H1 (cell line): ENCODE measurements around the gene KAZALD1. TPM values are rescaled to one million over a fixed set of nuclear protein-coding genes. Genes with fewer than 3 reads are reported as not detected.

Source experiments
- CTCF ChIA-PET: fragments of 300-600 bp; sonication (Branson Sonifier 250); formaldehyde crosslinking; loops from one replicate; lab custom pipeline; 2021; ENCODE audit not compliant: partially characterized antibody; lab: Charles Lee
- POLR2A ChIA-PET: fragments of 300-600 bp; sonication (Branson Sonifier 250); formaldehyde crosslinking; loops from one replicate; lab custom pipeline; 2021; ENCODE audit warnings: inconsistent platforms; ENCODE audit not compliant: partially characterized antibody; lab: Charles Lee
- DNase-seq, 2 experiments: peaks; one replicate each; pipeline versions ENCODE4 v3.0.0 to v3.0.0-alpha.2; 2010 to 2022; ENCODE audit warnings: low spot score in 2 of 2, low read depth in 1 of 2, mixed read lengths in 1 of 2
- FAIRE-seq: peaks from 2 replicates; lab custom pipeline; 2011; peaks lifted over from hg19 to GRCh38; lab: Jason Lieb, UNC
- H2AFZ ChIP-seq: 2 replicates; pipeline ENCODE4 v1.8.1; 2012; ENCODE audit warnings: low read length, inconsistent platforms
- H2AK5ac ChIP-seq: 2 replicates; pipeline ENCODE4 v1.6.1; 2013; ENCODE audit warnings: low read depth, low read length
- H2BK120ac ChIP-seq: replicated peaks from 2 replicates; pipeline ENCODE3; 2013; ENCODE audit warnings: low read depth, low read length, inconsistent platforms
- H2BK12ac ChIP-seq: 2 replicates; pipeline ENCODE4 v1.6.1; 2013; ENCODE audit warnings: low read depth, low read length
- H2BK15ac ChIP-seq: 2 replicates; pipeline ENCODE4 v1.6.1; 2013; ENCODE audit warnings: low read length
- H2BK20ac ChIP-seq: 2 replicates; pipeline ENCODE4 v1.6.1; 2013; ENCODE audit warnings: low read length
- H2BK5ac ChIP-seq: 2 replicates; pipeline ENCODE4 v1.6.1; 2013; ENCODE audit warnings: low read depth, low read length
- H3K14ac ChIP-seq: 2 replicates; pipeline ENCODE4 v1.6.1; 2013; ENCODE audit warnings: inconsistent platforms; ENCODE audit not compliant: insufficient read length
- H3K18ac ChIP-seq: 2 replicates; pipeline ENCODE4 v1.6.1; 2013; ENCODE audit warnings: low read length; ENCODE audit errors: extremely low read depth
- H3K23ac ChIP-seq: 2 replicates; pipeline ENCODE4 v1.6.1; 2013; ENCODE audit warnings: inconsistent platforms; ENCODE audit not compliant: insufficient read length
- H3K23me2 ChIP-seq: 2 replicates; pipeline ENCODE4 v1.6.1; 2013; ENCODE audit warnings: low read depth, low read length
- H3K27ac ChIP-seq: 2 replicates; pipeline ENCODE4 v1.6.1; 2011; ENCODE audit warnings: low read depth, low read length, inconsistent platforms
- H3K27me3 ChIP-seq, 4 experiments: replicated peaks in 1 of 4; 1 replicate in 1 of 4; 2 replicates in 3 of 4; pipeline versions ENCODE4 v1.6.1 to v1.8.1; 2011 to 2013; ENCODE audit warnings: low read length in 3 of 4, mild to moderate bottlenecking in 3 of 4, inconsistent platforms in 2 of 4, mixed read lengths in 2 of 4, moderate library complexity in 1 of 4; ENCODE audit not compliant: control insufficient read depth in 3 of 4, insufficient read depth in 3 of 4; ENCODE audit errors: extremely low read depth in 1 of 4
- H3K36me3 ChIP-seq, 4 experiments: 2 replicates each; pipeline versions ENCODE4 v1.6.1 to v1.8.1; 2011 to 2013; ENCODE audit warnings: mild to moderate bottlenecking in 4 of 4, low read length in 3 of 4, moderate library complexity in 2 of 4, control low read depth in 1 of 4, inconsistent platforms in 1 of 4; ENCODE audit not compliant: insufficient read depth in 4 of 4, control insufficient read depth in 2 of 4
- H3K4ac ChIP-seq: replicated peaks from 2 replicates; pipeline ENCODE3; 2013; ENCODE audit warnings: low read length, low read depth, mixed read lengths, inconsistent platforms; ENCODE audit not compliant: insufficient read length
- H3K4me1 ChIP-seq, 4 experiments: replicated peaks in 1 of 4; 1 replicate in 1 of 4; 2 replicates in 3 of 4; pipeline versions ENCODE4 v1.6.1 to v1.8.1; 2011 to 2013; ENCODE audit warnings: low read length in 3 of 4, inconsistent platforms in 2 of 4, mixed read lengths in 1 of 4; ENCODE audit not compliant: insufficient read depth in 4 of 4, control insufficient read depth in 3 of 4
- H3K4me2 ChIP-seq, 2 experiments: 2 replicates each; pipeline versions ENCODE4 v1.6.1 to v1.8.1; 2011 to 2013; ENCODE audit warnings: low read depth in 2 of 2, low read length in 2 of 2, control low read depth in 1 of 2, inconsistent platforms in 1 of 2, mild to moderate bottlenecking in 1 of 2; ENCODE audit not compliant: insufficient read depth in 1 of 2
- H3K4me3 ChIP-seq, 4 experiments: fragments of 200-600, 300-600 bp in 1 of 4; sonication (generic), shearing (Covaris generic), sonication (Bioruptor Twin) in 1 of 4; 2 replicates each; pipeline versions ENCODE4 v1.5.1 to v1.8.1; 2011 to 2016; ENCODE audit warnings: low read length in 4 of 4, low read depth in 3 of 4, control low read depth in 2 of 4, inconsistent platforms in 2 of 4, mild to moderate bottlenecking in 2 of 4, mixed read lengths in 1 of 4, moderate library complexity in 1 of 4; ENCODE audit not compliant: insufficient read depth in 2 of 4; ENCODE audit errors: extremely low read depth in 1 of 4
- H3K56ac ChIP-seq: replicated peaks from 2 replicates; pipeline ENCODE3; 2013; ENCODE audit warnings: low read depth, mild to moderate bottlenecking, mixed read lengths, low read length, inconsistent platforms; ENCODE audit not compliant: insufficient read length
- H3K79me1 ChIP-seq: 2 replicates; pipeline ENCODE4 v1.6.1; 2013; ENCODE audit warnings: low read depth, low read length, control low read depth
- H3K79me2 ChIP-seq, 2 experiments: 2 replicates each; pipeline versions ENCODE4 v1.6.1 to v1.8.1; 2012 to 2013; ENCODE audit warnings: low read length in 2 of 2, mild to moderate bottlenecking in 2 of 2, inconsistent platforms in 1 of 2; ENCODE audit not compliant: insufficient read depth in 2 of 2, control insufficient read depth in 1 of 2
- H3K9ac ChIP-seq, 4 experiments: replicated peaks in 1 of 4; 1 replicate in 1 of 4; 2 replicates in 3 of 4; pipeline versions ENCODE4 v1.6.1 to v1.8.1; 2011 to 2013; ENCODE audit warnings: low read depth in 3 of 4, low read length in 3 of 4, control low read depth in 2 of 4, mild to moderate bottlenecking in 2 of 4, moderate library complexity in 2 of 4, inconsistent platforms in 1 of 4; ENCODE audit errors: extremely low read depth in 1 of 4
- H3K9me3 ChIP-seq, 2 experiments: 2 replicates each; pipeline versions ENCODE4 v1.6.1 to v1.8.1; 2012 to 2013; ENCODE audit warnings: mild to moderate bottlenecking in 2 of 2, moderate library complexity in 2 of 2, control low read depth in 1 of 2, inconsistent platforms in 1 of 2, low read depth in 1 of 2, low read length in 1 of 2, mixed read lengths in 1 of 2; ENCODE audit not compliant: insufficient read depth in 2 of 2
- H4K20me1 ChIP-seq, 2 experiments: replicated peaks in 1 of 2; 2 replicates each; pipeline versions ENCODE3 to v1.8.1; 2011 to 2013; ENCODE audit warnings: inconsistent platforms in 2 of 2, low read length in 2 of 2, mild to moderate bottlenecking in 1 of 2; ENCODE audit not compliant: insufficient read depth in 2 of 2, control insufficient read depth in 1 of 2
- H4K5ac ChIP-seq: 2 replicates; pipeline ENCODE4 v1.6.1; 2013; ENCODE audit warnings: low read length, low read depth, mixed read lengths, inconsistent platforms; ENCODE audit not compliant: insufficient read length
- H4K8ac ChIP-seq: 2 replicates; pipeline ENCODE4 v1.8.0; 2013; ENCODE audit warnings: mild to moderate bottlenecking, moderate library complexity, low read length, inconsistent platforms; ENCODE audit not compliant: insufficient read depth; ENCODE audit errors: extremely low read depth
- H4K91ac ChIP-seq: replicated peaks from 2 replicates; pipeline ENCODE3; 2013; ENCODE audit warnings: low read length, mixed read lengths, inconsistent platforms; ENCODE audit not compliant: insufficient read length
- RBBP5 ChIP-seq: IDR thresholded peaks from 2 replicates; pipeline ENCODE4 v1.7.1; 2012; ENCODE audit warnings: low read depth, mild to moderate bottlenecking, inconsistent platforms, low read length, moderate library complexity, borderline replicate concordance
- RNF2 ChIP-seq: fragments of 200-900, 300-1000 bp; sonication (generic); IDR thresholded peaks from 2 replicates; pipeline ENCODE4 v1.7.1; 2016; ENCODE audit warnings: borderline replicate concordance, low read depth, mild to moderate bottlenecking, antibody characterized with exemption, low read length; ENCODE audit not compliant: poor library complexity, severe bottlenecking; ENCODE audit errors: missing control alignments
- WGBS, 2 experiments: shearing (Covaris generic) in 1 of 2; methylation state at CpG; one replicate each; pipeline versions ENCODE4 v1.1.6 to v1.1.7; 2013 to 2015; ENCODE audit warnings: low lambda C conversion rate in 2 of 2, mixed read lengths in 2 of 2, inconsistent platforms in 1 of 2, low coverage in 1 of 2, missing lambda C conversion rate in 1 of 2; ENCODE audit not compliant: insufficient replicate concordance in 2 of 2, insufficient coverage in 1 of 2, insufficient read length in 1 of 2; ENCODE audit errors: extremely low coverage in 1 of 2, missing lambda C conversion rate in 1 of 2; 5-methylcytosine and 5-hydroxymethylcytosine counted together
- polyA plus RNA-seq, 7 experiments: library from polyadenylated mRNA; depleted of rRNA in 3 of 7; stranded (reverse) in 5 of 7; unstranded in 2 of 7; fragments of >200 nt in 5 of 7; fragments of 200-250 nt in 2 of 7; gene quantifications; 1 replicate in 5 of 7; 2 replicates in 1 of 7; 4 replicates in 1 of 7; pipeline versions ENCODE4 v1.2.1 to v1.2.3, GENCODE V29; 2011 to 2013; ENCODE audit warnings: missing spikeins in 2 of 7, mixed read lengths in 2 of 7
- total RNA-seq: library from RNA; stranded (reverse); fragmentation: NEBNext Ultra II Directional; extraction: Animal tissue kit (Norgen Biotek cat#: 25700); gene quantifications from 2 replicates; pipeline ENCODE4 v1.2.1, GENCODE V29; 2021

KAZALD1 gene
- total and polyA plus RNA-seq, 2 of the 8 experiments (the other 6 are each of a cell fraction or from before 2014, with no cell fraction given) = 0.65 to 1.9 TPM

- Histone ChIP-seq H3K79me1 (no peaks in the 10 kb centered on the region), H4K5ac (no peak overlapping the region), H3K27ac (no peak overlapping the region), H2AFZ (peak overlapping the region; percentile 68; the same call in 1 of the 2 replicates), H2BK15ac (no peak overlapping the region), H2BK12ac (peak overlapping the region; percentile 23; the same call in 1 of the 2 replicates), H3K23ac (no peak overlapping the region), H4K8ac (no peak overlapping the region), H3K9me3 (no peaks in the 10 kb centered on the region), H3K79me2 (no peaks in the 10 kb centered on the region), H2AK5ac (no peak overlapping the region), H3K36me3 (no peaks in the 10 kb centered on the region), H3K4me1 (peaks cover 0 to 10% (median 7%) of the 10 kb centered on the region in 4 experiments; a peak in 5 of 7 replicates), H3K27me3 (peaks cover 14 to 42% (median 32%) of the 10 kb centered on the region in 4 experiments), H2BK20ac (no peak overlapping the region), H3K56ac (no peak overlapping the region), H4K20me1 (peaks cover 0 to 1% of the 10 kb centered on the region in 2 experiments), H3K4me3 (peak overlapping the region; percentile 33 to 59 (median 42); a peak in 5 of 8 replicates), H3K4ac (no peak overlapping the region), H3K4me2 (peak overlapping the region; percentile 86 to 89), H3K18ac (peak overlapping the region; percentile 78; the same call in 1 of the 2 replicates), H3K9ac (no peak overlapping the region), H2BK120ac (no peak overlapping the region), H2BK5ac (no peak overlapping the region), H3K14ac (no peak overlapping the region), H4K91ac (no peak overlapping the region), H3K23me2 (peaks cover 11% of the 10 kb centered on the region; the same call in 1 of the 2 replicates)
- ChIA-PET CTCF (interaction anchor here (0.9 to 7.2 kb wide), 24 partner anchors 9 to 454 kb away, joined by 3 to 464 read pairs (median 6); partner anchors contain the start of genes KAZALD1, LZTS2, MRPL43 and PDZD7), POLR2A (interaction anchor here (1.0 to 6.5 kb wide), 14 partner anchors 12 to 84 kb away, joined by 3 to 81 read pairs (median 4); partner anchors contain the start of genes LZTS2, MRPL43, PDZD7 and SEMA4G)
- DNase-seq (no peak), FAIRE-seq (peak; percentile 68)
- 14% methylated on average over 11 of the region's 20 CpGs; no CpG with 5 or more reads in 1 of the 2 experiments for WGBS, 2 experiments
- no peak for TF ChIP-seq RNF2
- TF ChIP-seq RBBP5 = no peak
These were observed 43.6 kb upstream of the KAZALD1 start for GRCh38 chr10:101018118-101018599.
